AG09309 (cell line): ENCODE measurements around the gene SEMA3G.

Experiments
- DNase-seq: peaks from one replicate; pipeline ENCODE4 v3.0.0-alpha.2; 2010; ENCODE audit warnings: low read depth
- H3K4me3 ChIP-seq: 2 replicates; pipeline ENCODE4 v1.5.1; 2011; ENCODE audit warnings: mild to moderate bottlenecking, low read depth, low read length, moderate library complexity; ENCODE audit not compliant: control insufficient read depth
- TF ChIP-seq, protein P1 (sequence below): IDR thresholded peaks from 2 replicates; pipeline ENCODE4 v1.5.1; 2011; ENCODE audit warnings: mild to moderate bottlenecking, low read depth, low read length, inconsistent platforms; ENCODE audit not compliant: insufficient read depth, control insufficient read depth; ENCODE audit errors: missing control alignments

The SEMA3G gene

DNA sequence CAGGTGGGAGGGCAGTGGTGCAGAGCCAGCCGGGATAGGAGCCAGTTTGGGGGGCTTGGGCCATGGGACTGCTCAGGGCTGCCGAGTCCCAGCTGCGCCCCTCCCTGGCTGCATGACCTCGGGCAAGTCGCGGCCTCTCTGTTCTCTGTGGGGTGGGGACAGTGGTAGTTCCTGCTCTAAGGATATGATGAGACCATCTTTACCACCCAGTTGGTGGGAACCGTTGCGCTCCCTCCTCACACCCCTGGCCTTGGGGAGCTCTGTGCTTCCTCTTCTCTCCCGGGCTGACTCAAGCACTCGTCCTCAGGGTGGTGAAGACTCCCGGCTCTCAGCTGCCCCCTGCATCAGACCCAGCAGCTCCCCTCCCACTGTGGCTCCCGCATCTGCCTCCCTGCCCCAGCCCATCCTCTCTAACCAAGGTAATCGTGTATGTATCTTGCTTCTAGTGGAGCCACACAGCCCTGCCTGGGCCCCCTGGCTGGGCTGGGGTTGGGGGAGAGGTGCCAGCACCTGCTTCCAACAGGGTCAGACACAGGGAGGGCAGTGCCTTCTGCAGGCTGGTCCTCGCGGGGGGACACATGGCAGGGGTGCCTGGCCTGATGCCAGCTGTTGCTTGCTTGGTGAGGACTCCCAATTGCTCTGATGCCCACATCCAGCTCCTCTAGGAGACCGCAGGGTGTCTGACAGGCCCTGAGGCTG, 35.1 kb upstream of the SEMA3G start:
- DNase-seq = no peak
- TF ChIP-seq, protein P1, sequence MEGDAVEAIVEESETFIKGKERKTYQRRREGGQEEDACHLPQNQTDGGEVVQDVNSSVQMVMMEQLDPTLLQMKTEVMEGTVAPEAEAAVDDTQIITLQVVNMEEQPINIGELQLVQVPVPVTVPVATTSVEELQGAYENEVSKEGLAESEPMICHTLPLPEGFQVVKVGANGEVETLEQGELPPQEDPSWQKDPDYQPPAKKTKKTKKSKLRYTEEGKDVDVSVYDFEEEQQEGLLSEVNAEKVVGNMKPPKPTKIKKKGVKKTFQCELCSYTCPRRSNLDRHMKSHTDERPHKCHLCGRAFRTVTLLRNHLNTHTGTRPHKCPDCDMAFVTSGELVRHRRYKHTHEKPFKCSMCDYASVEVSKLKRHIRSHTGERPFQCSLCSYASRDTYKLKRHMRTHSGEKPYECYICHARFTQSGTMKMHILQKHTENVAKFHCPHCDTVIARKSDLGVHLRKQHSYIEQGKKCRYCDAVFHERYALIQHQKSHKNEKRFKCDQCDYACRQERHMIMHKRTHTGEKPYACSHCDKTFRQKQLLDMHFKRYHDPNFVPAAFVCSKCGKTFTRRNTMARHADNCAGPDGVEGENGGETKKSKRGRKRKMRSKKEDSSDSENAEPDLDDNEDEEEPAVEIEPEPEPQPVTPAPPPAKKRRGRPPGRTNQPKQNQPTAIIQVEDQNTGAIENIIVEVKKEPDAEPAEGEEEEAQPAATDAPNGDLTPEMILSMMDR = no peak
- no peak overlapping the region for H3K4me3 ChIP-seq

DNA sequence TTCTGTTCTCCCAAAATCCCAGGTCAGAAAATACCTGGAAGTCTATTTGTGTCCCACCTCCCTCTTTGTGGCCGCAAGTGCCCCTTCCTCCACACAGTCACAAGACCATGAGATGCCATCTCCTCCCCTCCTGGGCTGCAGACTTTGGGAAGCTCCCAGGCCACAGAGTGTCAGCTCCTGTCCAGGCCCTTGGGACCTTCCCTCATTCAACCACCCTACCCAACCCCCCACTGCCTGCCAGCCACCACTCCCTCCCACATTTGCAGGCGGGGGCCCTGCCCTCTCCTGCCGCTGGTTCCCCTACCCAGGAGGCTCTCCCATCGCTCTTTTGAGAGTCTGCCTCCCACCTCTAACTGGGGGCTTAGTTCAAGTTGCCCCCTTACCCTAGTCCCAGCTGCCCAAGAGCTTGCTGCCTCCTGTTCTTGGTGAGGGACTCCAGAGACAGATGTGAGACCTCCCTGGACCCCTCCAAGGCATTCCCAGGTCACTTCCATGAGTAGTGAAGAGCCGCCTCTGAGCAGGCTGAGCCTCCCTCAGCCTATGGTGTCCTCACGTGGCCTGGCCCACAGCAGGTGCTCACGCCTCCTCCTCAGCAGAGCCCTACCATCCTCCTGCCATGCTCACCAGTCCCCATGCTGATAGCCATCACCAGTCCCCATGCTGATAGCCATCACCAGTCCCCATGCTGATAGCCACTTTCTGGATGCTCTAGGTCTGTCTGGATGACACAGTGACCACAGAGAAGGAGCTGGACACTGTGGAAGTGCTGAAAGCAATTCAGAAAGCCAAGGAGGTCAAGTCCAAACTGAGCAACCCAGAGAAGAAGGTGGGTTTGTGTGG, 34.4 kb upstream of the SEMA3G start:
- no peak for DNase-seq
- TF ChIP-seq, protein P1 = no peak
- H3K4me3 ChIP-seq = no peak overlapping the region

DNA sequence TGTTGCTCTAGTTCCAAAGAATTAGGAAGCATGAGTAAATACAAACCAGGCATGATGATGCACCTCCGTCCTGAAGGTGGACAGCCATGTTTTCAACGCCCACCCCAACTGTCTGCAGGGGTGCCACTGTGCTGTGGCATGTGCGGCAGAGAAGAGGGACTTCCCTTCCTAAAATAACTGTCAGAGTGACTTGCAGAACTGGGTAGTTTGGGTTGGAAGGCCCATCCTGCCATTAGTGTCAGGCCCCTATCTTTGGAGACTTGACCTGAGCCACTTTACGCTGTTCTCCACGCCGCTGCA, 32.8 kb upstream of the SEMA3G start:
- no peak for DNase-seq
- H3K4me3 ChIP-seq = no peak overlapping the region
- TF ChIP-seq, protein P1 = no peak

DNA sequence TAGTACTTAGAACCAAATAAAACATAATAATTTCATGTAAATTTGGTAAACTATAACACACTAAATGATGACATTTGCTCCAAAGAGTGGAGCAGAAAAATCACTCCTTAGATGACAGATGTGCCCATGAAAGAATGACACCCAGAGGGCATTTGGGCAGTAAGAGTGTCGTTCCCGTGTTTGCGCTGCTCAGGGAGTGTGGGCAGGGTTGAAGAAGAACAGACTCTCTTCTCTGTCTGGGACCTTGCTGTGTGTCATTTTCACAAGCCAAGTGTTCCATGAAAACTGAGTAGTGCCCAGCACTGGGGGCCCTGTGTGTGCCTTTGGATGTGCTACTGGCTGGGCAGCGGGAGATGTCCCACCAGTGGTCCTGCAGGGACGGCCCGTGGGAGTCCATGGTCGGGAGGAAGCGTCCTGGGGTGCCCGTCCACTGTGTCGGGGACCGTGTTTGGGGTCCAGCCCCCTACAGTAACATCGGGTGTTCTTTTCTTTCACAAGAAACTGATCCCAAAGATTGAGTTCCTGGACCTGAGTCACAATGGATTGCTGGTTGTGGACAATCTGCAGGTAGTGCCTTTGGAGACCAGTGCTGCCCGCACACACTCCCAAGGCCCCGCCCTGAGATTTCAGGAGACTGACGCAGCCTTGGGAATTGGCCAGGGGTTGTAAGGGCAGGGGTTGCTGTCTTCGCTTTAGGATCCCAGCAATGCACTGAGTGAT, 32.3 kb upstream of the SEMA3G start:
- H3K4me3 ChIP-seq = no peak overlapping the region
- no peak for DNase-seq
- TF ChIP-seq, protein P1 = no peak

DNA sequence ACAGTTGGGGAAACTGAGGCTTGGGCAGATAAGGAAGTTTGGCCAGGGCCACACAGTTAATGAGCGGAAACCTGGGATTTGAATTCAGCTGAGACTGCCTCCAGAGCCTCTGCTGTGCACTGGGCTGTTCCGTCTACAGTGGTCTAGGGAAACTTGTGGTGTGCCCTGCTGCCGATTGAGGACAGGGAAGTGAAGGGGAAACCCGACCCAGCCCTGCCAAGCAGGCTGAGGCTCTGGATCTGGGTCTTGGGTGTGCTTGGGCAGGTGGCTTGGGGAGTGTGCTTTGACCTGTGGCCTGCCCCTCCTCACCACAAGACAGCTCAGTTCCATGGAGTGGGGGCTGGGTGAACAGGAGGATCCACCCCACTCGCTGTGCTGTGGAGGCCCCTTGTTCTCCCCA, 28.1 kb upstream of the SEMA3G start:
- TF ChIP-seq, protein P1 = no peak
- H3K4me3 ChIP-seq = no peak overlapping the region
- DNase-seq = no peak

DNA sequence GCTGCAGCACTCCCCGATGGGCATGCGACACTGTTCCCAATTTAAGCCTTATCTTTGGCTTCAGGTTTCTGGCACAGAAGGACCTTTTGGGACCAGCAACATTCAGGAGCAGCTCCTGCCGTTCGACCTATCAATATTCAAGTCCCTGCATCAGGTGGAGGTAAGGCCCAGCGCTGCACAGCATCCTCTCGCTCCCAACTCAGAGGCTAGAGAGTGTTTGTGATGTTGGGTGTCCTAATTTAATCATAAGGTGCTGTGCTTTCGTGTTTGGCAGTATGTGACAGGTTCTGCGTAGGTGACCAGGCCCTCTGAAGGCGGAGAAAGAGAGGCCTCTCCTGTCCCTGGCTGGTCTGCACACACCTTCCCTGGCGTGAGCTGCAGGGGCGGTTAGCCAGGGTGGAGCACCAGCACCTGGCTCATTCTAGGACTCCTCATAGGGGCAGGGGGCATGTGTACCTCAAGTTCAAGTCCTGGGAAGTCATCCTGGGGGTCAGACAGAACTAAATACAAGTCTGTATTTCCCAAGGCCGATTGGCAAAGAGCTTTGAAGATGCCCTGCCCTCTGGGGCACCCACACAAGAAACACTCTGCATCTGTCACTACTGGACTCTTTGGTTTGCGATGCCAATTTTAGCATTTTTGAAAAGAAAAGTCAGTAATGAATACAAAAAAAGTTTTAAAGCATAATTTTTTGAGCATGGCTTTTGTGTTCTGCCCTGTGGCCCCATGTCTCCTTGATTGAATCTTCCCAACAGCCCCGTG, 27.5 kb upstream of the SEMA3G start:
- DNase-seq = no peak
- TF ChIP-seq, protein P1 = no peak
- H3K4me3 ChIP-seq = no peak overlapping the region
